GM18511 (cell line): ENCODE measurements around the gene DNAJC6.

ENCODE experiments used
- ATAC-seq: cut with Tn5 transposase; IDR thresholded peaks from one replicate; pipeline ENCODE4 v1.9.1; 2021; ENCODE audit warnings: mild to moderate bottlenecking, moderate library complexity; ENCODE audit not compliant: unreplicated experiment

Gene DNAJC6

DNA sequence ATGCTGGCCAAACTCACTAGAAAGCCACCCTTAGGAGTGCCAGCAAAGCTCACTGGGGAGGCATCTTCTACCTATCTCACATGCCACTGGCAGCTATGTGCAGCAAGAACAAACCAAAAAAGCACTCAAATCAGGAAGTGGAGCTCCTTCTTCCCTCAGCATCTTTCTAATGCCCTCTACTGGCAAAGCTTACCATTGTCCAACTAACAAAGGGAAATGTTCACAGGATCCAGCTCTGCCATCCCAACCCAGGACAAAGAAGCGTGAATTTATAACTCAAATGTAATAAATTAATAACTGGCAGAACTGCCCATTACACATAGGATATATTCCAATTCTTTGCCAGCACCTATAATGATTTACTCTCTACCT, 150.0 kb downstream of the DNAJC6 start:
- ATAC-seq: peak; percentile 91
